ENCODE measurements around the gene HOXD11.

The HOXD11 gene

DNA sequence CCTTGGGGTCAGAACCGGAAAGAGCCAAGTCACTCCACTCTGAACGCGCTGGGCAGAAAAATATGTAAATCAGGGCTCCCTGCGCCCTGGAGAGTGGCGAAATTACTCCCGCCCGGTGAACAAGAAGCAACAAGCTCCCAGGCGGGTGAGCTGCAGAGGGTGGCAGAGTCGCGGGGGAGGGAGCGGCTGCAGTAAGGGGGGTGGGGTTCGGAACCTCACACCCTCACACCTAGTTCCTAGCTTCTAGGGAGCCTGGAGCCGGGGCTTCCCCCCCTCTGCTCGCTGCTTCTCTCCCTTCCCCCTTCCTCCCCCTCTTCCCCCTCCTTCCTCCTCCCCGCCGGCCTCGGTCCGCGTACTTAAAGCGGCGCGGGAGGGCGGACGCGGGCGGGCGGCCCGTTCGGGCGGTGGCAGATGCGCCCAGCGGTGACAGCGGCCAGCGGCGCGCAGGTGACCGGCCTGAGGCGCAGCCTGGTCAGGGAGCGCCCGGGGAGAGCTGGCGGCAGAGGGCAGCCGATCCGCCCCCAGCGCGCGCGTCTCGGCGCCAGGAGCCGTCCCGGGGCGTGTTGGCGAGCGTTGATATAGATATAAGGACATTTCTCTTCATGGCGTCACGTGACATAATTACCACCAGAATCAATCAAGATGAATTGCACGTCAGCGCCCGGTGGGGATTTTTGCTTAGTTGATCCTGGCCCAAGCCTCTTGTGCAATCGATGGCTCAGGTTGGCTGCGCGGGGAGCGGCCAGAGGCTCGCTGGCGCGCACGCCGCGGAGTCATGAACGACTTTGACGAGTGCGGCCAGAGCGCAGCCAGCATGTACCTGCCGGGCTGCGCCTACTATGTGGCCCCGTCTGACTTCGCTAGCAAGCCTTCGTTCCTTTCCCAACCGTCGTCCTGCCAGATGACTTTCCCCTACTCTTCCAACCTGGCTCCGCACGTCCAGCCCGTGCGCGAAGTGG is at the start of gene HOXD11:
Gene HOXD11, plus strand, starts transcription at position 700 of the 959 bp plus-strand sequence. Its CDS starts 76 bp downstream, at position 776.
- no peak for DNase-seq (ENCODE audit: low read depth)

DNA sequence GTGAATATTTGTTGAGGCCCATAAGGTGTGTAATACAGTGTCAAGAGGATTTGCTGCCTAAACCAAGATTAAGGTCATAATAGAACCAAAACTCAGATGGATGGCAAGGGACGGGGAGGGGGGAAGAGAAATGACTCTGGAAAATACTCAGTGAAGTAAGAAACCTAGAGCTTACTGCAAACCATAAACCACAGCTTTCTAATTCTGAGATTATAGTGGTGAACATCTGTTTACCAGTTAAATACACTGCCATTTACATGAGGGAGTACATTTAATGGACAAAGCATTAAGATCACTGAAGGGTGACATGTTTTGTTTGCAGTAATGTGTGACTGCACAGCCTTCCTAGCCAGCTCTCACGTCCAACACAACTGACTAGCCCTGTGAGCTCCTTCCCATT is 43.1 kb upstream of the HOXD11 start:
- DNase-seq (ENCODE audit: low read depth) = no peak

- no peak for DNase-seq (ENCODE audit: low read depth)
Observed at GRCh38 chr2:176066645-176067588, 40.2 kb upstream of the HOXD11 start.

GRCh38 chr2:176067589-176068418 is 39.3 kb upstream of the HOXD11 start:
- DNase-seq (ENCODE audit: low read depth) = no peak

DNA sequence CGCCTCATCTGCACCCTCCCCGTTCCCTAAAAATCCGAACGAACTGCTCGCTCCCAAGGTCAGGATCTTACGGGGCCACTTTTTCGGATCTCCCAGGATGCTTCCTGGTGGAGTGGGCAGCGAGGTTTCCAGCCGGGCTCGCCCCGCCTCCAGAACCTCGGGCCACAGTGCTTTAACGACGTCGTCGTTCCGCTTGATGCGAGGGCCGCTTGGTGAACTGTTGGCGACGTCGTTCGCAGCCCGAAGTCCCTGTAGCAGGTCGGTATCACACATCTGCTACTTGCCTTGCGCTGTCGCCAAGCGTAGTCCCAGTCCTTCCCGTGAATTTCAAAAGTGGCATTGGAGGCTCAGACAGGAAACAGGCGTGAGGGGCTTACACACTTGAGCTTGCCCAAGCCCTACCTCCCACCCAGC is 38.7 kb upstream of the HOXD11 start:
- DNase-seq (ENCODE audit: low read depth) = no peak

DNA sequence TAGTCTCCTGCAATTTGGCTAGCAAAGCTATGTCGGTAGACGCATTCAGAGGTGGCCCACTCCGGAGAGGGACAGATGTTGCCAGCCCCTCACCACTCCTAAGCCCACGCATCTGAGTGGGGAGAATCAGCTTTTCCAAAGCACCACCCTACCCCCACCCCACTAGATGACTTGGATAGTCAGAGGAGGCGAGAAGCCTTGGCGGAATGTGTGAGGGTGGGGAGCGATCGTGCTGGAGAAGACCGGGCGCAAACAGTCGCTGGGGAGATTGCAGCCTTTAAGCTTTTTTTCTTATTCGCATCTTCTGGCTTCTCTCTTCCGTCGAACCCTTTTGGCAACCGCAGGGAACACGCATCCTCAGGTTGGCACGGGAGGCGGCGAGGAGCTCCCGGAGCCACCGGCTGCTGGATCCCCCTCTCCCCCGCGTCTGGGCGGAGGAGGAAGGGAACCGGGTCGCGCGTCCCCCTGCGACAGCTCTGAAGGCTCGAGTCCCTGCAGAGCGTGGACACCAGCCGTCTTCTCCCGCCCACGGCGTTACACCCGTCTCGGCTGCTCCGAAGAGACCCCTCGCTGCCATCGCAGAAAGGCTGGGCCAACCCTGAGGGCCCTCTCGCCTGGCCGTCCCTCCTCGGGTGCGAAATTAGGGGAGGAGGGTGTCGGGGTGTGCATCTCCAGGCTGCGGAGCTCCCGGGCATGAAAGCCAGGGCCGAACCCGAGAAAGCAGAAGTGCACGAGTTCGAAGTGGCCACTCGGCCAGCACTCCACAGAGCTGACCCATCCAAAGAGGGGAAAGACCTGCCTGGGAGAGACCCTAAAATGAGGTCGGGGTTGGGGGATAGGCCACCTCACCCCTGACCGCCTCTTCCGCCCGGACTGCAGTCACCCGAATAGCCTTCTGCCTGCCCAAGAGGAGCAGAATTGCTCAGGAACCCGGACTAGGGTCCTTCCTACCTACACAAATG is 35.5 kb upstream of the HOXD11 start:
- DNase-seq (ENCODE audit: low read depth) = no peak

GRCh38 chr2:176072292-176072669 is 34.8 kb upstream of the HOXD11 start:
- no peak for DNase-seq (ENCODE audit: low read depth)

- no peak for DNase-seq (ENCODE audit: low read depth)
Observed at GRCh38 chr2:176072951-176073904, 33.9 kb upstream of the HOXD11 start.

GRCh38 chr2:176074919-176075425 is 32.1 kb upstream of the HOXD11 start:
- no peak for DNase-seq (ENCODE audit: low read depth)

- DNase-seq (ENCODE audit: low read depth) = no peak
Observed at GRCh38 chr2:176075481-176075880, 31.6 kb upstream of the HOXD11 start.

DNA sequence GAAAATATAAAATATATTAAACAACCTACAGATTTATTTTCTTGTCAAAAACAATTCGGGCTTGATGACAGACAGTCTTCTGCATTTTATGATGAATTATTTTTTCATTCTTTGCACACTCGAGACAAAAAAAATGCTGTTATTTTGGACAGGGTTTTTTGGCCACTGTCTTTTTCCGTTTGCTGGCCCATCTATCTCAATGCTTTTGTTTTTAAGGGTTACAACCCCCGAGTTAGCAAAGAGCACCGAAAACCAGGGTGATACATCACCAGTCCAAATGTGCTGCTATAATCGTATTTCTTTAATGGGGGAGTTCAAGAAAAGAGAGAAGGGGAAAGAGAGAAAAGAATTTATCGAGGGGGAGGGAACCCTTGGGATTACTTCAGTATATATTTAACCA is 31.0 kb upstream of the HOXD11 start:
- no peak for DNase-seq (ENCODE audit: low read depth)

- no peak for DNase-seq (ENCODE audit: low read depth)
Observed at GRCh38 chr2:176076796-176077195, 30.3 kb upstream of the HOXD11 start.

GRCh38 chr2:176078541-176079284 is 28.4 kb upstream of the HOXD11 start:
- no peak for DNase-seq (ENCODE audit: low read depth)

- no peak for DNase-seq (ENCODE audit: low read depth)
Observed at GRCh38 chr2:176079285-176079830, 27.7 kb upstream of the HOXD11 start.

- no peak for DNase-seq (ENCODE audit: low read depth)
Observed at GRCh38 chr2:176079831-176080539, 27.1 kb upstream of the HOXD11 start.

GRCh38 chr2:176080540-176081375 is 26.3 kb upstream of the HOXD11 start:
- DNase-seq (ENCODE audit: low read depth) = no peak
